ENCODE data around the gene CERS6. TPM values are rescaled to one million over a fixed set of nuclear protein-coding genes. Genes with fewer than 3 reads are reported as not detected.

The CERS6 gene
- total and polyA plus RNA-seq, 11 donors: 22.1 to 78.0 (median 62.2) TPM

- H3K4me3 ChIP-seq: no peak overlapping the region
- TF ChIP-seq POLR2A (IDR thresholded peaks at IDR 0.05) (no peak), CTCF (IDR thresholded peaks at IDR 0.05) (no peak)
- intact Hi-C loops (cut with DNase I): no loop called here
- DNase-seq (no peak), ATAC-seq (no peak)
- peaks cover 0 to 9% (median 0%) of the 10 kb centered on the region in 12 donors for H3K9me3 ChIP-seq
- H3K36me3 ChIP-seq: no peaks in the 10 kb centered on the region
- peak overlapping the region in 1 of 12 donors; percentile 35 for H3K27ac ChIP-seq
- no peaks in the 10 kb centered on the region for H3K27me3 ChIP-seq
- 61 to 76% (median 65%) methylated on average over 2 of the region's 2 CpGs for WGBS, 4 donors
- H3K4me1 ChIP-seq: peaks cover 0 to 43% (median 19%) of the 10 kb centered on the region in 12 donors
Observed at GRCh38 chr2:168645696-168646338, 189.7 kb downstream of the CERS6 start.

- peaks cover 0 to 51% (median 17%) of the 10 kb centered on the region in 12 donors for H3K4me1 ChIP-seq
- H3K27me3 ChIP-seq: no peaks in the 10 kb centered on the region
- ATAC-seq (peak; percentile 18 to 70 (median 66)), DNase-seq (peak in 1 of 5 donors; percentile 41)
- TF ChIP-seq CTCF (IDR thresholded peaks at IDR 0.05) (no peak), POLR2A (IDR thresholded peaks at IDR 0.05) (no peak)
- no peaks in the 10 kb centered on the region for H3K36me3 ChIP-seq
- H3K4me3 ChIP-seq: no peak overlapping the region
- H3K27ac ChIP-seq: peak overlapping the region in 7 of 12 donors; percentile 2 to 49 (median 20)
- WGBS, 4 donors: 15 to 22% (median 19%) methylated on average over 5 of the region's 5 CpGs
- H3K9me3 ChIP-seq: peaks cover 0 to 9% (median 0%) of the 10 kb centered on the region in 12 donors
- intact Hi-C loops (cut with DNase I): no loop called here
Observed at GRCh38 chr2:168649105-168649504, 193.0 kb downstream of the CERS6 start.

DNA sequence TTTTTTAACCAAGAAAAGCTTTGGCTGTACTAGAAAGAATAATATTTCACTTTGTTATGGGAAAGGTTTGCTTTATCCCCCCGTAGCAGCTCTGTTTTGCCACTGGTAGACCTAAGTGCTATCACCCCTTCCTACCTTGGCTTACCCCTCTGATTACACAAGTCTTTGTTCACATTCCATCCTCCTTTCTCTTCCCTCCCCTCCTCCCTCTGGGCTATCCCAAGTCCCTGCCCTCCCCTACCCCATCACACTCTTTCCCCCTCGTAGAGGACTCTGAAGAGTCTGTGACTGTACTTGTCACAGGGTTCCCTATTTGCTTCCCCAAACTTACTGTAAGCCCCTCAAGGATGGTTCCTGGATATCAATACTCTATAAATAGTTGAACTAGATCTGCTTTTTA lies 193.5 kb downstream of the CERS6 start:
- Histone ChIP-seq H3K4me1 (peaks cover 0 to 47% (median 16%) of the 10 kb centered on the region in 12 donors), H3K36me3 (no peaks in the 10 kb centered on the region), H3K4me3 (no peak overlapping the region), H3K9me3 (peaks cover 0 to 9% (median 0%) of the 10 kb centered on the region in 12 donors), H3K27me3 (no peaks in the 10 kb centered on the region), H3K27ac (peak overlapping the region in 6 of 12 donors; percentile 2 to 49 (median 22))
- intact Hi-C loops (cut with DNase I): no loop called here
- 49 to 54% (median 50%) methylated on average over 2 of the region's 2 CpGs for WGBS, 4 donors
- ATAC-seq (peak; percentile 21 to 52 (median 46)), DNase-seq (no peak)
- TF ChIP-seq POLR2A (IDR thresholded peaks at IDR 0.05): no peak
- no peak for TF ChIP-seq CTCF (IDR thresholded peaks at IDR 0.05)

GRCh38 chr2:168650139-168650538 lies 194.1 kb downstream of the CERS6 start:
- WGBS, 4 donors: 0 to 72% (median 52%) methylated on average over 1 of the region's 1 CpG
- Histone ChIP-seq H3K4me1 (peaks cover 0 to 45% (median 16%) of the 10 kb centered on the region in 12 donors), H3K9me3 (peaks cover 0 to 9% (median 0%) of the 10 kb centered on the region in 12 donors), H3K27me3 (no peaks in the 10 kb centered on the region), H3K27ac (peak overlapping the region in 1 of 12 donors; percentile 20), H3K36me3 (no peaks in the 10 kb centered on the region), H3K4me3 (no peak overlapping the region)
- ATAC-seq: peak in 2 of 4 donors; percentile 28 to 42
- intact Hi-C loops (cut with DNase I): no loop called here
- DNase-seq: no peak
- TF ChIP-seq CTCF (IDR thresholded peaks at IDR 0.05): no peak
- no peak for TF ChIP-seq POLR2A (IDR thresholded peaks at IDR 0.05)
